Stimulated activated CD8-positive, alpha-beta memory T cell treated with anti-CD3 and anti-CD28 coated beads, Interleukin-7, amount 100 ng/mL, for 4 hours (primary cell): ENCODE data around the gene GIMAP8.
"Not testable (repeated sequence)": the region's sequence is repeated elsewhere in the genome, so short reads cannot be mapped to it uniquely, and the experiment has no call there.

Experiments
- DNase-seq, 2 donors: peaks; one replicate each; pipeline ENCODE4 v3.0.0-alpha.2; 2020; ENCODE audit warnings: low read depth in 2 of 2

The GIMAP8 gene

DNA sequence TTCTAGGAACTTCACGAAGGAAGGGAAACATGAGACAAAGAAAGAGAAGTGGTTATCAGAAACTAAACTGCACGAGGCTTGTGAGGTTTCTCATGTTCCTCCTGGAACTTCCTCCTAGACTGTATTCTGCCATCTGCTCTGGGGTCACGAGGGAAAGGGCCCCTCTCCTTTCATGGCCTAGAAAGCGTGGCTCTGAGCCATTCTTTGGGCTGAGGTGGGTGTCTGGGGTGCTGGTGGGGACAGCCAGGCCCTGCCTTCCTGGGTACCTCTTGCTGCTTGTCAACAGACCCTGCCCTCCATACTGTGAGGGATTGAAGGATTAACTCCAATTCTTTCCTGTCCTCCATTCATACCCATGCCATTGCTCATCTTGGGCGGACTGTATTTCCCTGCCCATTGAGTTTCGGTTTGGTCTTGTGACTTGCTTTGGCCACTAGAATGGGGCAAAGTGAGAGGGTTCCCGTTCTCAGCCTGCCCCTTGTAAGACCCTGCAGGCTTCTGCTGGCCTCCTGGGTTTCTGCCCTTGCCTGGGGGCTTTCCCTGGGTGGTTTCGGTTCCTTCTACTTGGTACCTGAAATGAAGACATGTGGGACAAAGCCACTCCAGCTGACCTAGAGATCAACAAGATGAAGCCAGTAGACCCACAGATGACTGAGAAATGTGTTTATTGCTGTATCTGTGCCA is 14.9 kb upstream of the GIMAP8 start:
- no peak for DNase-seq

DNA sequence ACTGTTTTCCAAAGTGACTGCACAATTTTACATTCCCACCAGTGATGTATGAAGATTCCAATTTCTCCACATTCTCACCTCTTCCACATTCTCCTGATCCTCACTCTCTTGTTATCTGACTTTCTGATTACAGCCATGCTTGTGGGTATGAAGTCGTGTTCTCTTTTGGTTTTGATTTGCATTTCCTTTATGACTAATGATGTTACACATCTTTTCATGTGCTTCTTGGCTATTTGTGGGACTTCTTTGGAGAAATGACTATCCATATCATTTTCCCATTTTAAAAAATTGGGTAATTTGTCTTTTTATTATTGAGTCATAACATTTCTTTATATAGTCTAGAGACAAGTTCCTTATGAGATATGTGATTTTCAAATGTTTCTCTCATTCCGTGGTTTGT is 10.5 kb upstream of the GIMAP8 start:
- DNase-seq: no peak

DNA sequence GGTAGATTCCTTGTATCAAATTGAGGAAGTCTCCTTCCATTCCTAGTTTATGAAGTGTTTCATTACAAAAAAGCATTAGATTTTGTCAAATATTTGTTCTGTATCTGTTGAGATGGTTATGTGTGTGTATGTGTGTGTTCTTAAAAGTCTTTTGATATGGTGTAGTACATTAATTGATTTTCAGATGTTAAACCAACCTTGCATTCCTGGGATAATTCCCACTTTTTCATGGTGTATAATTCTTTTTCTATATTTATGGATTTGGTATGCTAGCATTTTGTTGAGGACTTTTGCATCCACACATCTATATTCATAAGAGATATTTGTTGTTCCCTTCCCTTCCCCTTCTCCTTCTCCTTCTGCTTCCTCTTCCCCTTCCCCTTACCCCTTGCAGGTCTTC is 8.9 kb upstream of the GIMAP8 start:
- no peak for DNase-seq

DNA sequence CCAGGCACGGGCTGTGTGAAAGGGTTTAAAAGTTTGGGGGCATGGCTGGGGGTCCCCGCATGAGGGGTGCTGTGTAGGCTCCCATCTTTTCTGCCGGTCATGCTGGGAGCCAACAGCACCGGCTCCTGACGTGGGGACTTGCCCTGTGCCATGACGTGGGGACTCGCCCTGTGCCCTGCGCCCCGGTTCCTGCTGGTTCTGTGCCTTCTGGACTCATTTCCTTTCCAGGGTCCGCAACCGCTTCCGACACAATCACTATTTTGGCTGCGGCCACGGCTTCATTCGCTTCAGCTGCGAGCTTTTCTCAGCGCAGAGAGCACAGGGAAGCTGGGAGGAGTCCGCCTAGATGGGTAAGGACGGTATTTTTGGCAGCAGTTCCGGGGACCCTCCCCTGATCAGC is 7.6 kb upstream of the GIMAP8 start:
- no peak for DNase-seq

DNA sequence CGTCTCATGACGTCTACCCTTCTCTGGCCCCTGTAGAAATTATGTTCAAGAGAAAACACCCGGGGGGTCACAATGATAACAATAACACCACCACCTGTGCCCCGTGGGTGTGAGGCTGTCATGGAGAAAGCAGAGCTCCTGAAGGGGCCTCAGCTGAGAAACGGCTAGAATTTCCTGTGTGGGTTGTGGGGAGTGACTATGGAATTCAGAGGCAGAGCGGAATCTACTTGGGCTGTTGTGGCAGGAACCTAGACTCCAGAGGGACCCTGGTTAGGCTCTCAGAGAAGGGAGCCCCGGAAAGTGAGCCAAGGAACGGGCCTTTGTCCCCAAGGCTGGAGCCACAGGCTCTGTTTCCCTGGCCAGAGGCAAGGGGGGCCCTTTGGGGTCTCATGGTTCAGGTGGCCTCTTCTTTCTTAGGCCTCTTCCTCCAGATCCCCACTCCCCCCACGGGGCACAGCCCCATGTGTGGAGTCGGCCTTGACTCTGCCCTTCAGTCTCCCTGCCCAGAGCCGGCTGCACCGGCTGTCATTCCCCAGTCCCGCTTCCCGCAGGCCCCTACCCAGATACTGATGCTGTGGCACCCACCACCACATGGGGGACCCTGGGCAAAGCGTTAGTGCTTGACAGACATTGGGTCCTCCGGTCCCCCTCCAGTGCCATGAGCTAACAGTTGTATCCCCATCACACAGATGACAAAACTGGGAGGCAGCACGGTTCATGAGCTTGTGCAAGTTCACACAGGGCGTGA is 6.5 kb upstream of the GIMAP8 start:
- DNase-seq: no peak

DNA sequence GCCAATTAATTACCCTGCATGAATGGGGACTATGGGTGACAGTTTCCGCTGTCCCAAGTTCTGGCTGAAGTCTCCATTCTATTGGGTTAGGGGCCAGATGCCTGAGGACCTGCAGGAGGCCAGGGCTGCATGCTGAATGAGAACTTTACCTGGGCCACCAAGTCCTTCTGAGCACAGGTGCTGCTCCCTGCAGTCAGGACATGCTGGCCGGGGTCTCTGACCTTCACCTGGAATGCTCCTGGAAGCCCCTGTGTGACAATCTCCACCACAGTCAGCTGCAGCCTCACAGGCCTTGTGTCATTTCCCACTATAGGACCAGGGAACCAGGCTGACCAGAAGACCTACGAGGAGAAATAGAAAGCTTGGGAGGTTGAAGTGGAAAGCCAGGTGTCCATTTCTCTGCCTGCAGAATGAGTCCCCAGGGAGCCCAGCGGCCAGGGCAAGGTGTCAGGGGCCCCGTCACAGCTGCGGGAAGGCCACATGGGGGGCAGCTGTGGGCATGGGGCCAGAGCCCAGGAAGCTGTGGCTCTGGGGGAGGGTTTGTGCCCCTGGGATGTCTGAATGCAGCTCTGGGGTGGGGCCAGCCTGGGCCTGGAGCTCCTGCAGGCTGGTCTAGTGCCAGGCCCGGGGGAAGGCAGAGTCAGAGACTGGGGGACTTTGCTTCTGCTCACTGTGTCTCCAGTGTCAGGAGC is 5.6 kb upstream of the GIMAP8 start:
- no peak for DNase-seq

DNA sequence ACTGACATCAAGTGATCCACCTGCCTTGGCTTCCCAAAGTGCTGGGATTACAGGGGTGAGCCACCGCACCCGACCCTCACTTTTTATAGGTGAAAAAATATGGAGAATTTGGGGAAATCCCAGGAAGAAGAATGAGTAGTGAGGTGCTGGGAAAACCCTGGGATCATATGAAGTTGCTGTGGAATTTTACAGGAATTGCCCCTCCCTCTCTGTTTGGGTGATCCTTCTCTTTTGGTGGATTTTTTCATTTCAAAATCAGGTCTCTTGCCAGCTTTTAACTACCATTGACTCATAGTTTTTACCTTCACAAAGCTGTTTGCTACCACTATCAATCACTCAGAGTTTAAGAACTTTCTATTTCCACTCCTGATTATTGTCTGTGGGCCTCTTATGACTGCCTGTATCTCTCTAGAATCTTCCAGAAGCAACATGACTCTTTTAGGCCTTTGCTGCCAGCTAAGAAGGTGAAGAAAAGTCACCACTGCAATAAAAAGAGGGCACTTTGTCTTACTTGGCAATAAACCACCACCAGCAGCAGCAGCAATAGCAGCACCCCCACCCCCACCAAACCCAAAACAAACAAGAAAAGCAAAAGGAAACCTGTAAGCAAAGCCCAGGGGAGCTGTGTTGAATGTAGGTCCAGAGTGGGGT is 4.0 kb upstream of the GIMAP8 start:
- DNase-seq: no peak

DNA sequence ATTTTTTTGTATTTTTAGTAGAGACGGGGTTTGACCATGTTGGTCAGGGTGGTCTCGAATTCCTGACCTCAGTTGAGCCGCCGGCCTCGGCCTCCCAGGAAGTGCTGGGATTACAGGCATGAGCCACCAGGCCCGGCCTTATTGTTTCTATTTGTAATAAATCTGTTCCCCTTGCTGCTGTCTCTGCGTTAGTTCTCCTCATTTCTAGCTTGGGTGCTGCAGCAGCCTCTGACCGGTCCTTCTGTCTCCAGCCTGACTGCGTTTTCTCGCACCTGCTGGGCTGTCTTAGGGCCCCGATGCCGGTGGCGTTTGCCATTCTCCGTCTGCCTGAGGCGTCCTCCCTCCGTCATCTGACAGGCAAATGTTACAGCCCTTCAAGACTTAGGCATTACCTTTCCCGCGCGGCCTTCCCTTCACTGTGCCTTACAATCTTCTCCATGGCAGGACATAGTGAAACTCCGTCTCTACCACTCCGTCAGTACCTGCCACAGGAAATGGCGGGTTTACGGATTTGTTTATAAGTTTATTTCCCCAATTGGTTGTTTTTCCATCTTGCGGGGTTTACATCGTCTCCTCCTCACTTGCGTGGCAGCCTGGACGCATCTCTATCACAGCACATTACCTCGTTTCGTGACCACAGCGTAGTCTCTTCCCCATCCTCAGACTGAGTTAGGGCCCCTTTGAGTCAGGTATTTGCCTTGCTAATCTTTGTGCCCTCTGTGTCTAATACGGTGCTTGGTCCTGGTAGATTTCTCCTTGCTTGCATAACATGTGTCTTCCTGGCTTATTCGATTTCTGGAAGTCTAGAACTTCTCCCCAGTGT is 2.3 kb upstream of the GIMAP8 start:
- no peak for DNase-seq

DNA sequence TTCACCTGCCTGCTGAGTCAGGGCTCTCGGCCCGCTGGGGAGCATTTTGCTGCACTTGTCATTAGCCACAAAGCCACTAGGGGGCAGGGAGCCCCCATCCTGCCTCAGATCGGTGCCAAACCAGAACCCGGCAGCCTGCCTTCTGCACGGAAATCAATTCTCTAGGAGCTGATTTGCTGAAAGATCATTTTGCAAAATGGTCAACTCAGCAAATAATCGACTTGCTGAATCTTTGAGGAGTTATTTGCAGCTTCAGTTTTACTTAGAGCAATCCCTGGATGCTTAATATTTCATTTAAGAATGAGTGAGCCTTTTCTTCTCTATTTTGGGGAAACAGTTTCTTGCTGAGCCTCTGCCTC is 1.7 kb upstream of the GIMAP8 start:
- peak; percentile 76 to 82 for DNase-seq

DNA sequence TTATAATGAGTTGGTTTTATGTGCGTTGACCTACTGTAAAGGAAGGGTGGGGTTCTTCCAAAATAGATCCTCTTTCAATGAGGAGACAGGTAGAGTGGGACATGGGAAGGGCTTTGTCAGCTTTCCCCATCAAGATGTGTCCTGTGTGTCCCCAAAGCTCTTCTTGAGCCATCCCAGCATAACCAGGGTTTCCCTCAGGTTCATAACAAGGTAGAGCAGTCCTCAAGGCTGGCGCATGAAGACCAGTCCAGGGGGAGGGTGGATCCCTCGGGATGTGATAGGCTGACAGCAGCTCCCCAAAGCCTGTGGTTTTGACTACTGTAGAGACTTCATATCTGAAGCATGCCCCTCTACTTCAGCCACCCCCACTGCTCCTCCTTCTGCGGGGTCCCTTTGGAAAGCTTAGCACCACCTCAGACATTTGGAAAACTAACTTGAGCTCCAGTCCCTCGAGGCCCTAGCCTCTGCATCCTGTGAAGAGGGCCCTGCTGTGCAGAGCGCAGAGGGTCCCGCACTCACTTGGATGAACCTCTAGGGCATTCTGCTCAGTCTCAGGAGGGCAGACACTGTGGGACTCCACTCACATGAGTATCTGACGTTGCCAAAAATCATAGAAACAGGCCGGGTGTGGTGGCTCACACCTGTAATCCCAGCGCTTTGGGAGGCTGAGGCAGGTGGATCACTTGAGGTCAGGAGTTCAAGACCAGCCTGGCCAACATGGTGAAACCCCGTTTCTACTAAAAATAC is 1.1 kb upstream of the GIMAP8 start:
- DNase-seq: no peak

DNA sequence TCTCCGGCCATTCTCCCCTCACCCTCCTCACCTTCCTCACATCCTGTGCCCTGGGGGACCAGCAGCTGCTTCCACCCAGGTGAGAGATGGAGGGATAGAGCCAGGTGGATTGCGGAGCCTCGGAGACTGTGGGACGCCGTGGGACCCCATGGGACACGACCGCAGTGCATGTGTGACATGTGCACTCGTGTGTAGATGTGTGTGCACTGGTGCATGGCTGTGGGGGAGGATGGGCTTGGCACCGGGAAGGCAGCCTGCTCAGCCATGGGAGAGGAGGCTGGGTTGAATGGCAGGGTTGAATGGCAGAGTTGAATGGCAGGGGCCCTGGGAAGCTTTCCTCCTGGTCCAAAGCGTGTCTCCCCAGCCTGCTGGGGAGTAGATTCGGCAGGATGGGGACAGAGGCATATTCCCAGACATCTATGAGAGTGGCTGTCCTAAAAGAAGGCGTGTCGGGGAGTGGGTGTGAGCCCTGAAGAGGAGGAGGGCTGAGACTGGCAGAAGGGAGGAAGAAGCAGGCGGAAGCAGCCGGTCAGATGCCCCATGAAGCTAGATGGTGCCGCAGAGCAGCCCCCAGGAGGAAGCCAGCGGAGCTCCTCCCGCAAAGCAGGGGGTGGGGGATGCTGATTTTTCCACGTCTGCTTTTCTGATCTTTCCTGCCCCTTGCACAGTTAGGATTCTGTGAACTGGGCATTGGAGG is 815 bp downstream of the GIMAP8 start:
- DNase-seq: peak; percentile 49 to 60

DNA sequence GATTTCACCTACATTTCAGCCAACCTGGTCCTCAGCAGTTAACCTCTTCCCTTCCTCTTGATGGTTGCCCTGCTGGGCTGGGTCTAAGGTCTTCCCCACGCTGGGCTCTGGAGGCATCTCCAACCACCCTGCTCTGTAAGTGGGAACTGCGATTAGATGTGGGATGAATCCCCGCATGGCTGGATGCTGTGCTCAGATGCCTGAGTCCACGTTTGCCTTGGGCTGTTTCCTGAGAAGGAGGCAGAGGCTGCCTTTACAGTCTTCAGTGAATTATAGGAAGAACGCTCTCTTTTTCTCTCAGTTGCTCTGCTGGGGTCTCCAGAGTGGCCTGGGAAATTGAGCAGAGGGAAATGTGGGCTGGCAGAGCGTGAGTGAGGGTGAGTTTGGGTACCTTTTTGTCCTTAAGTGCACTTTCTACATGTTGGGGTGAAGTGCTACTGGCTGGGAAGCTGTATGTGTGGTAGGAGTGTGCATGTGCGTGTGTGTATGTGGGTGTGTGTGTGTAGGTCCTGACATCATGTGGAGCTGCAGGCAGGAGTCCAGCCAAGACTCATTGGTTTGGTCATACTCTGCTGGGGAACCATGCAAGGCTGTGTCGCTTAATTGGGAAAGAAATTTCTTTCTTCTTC is 1.5 kb downstream of the GIMAP8 start:
- DNase-seq: peak in 1 of 2 donors; percentile 28

DNA sequence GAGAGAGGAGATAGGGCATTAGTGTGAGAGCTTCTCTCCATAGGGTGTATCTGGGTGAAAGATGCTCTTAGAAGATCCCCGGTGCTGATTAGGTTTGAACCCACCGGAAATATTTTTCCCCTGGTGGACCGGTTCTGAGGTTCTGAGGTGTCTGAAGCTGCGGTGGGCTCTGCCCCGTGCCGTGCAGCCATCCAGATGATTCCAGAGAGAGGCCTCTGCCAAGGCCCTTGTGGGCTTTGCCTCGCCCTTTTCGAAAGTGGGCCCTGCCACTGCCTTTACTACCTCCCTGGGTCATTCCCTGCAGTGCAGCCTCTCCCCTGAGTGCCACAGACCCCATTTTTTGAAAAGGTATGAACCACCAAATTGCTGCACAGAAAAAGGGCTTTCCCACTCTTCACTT is 2.8 kb downstream of the GIMAP8 start:
- DNase-seq: no peak

DNA sequence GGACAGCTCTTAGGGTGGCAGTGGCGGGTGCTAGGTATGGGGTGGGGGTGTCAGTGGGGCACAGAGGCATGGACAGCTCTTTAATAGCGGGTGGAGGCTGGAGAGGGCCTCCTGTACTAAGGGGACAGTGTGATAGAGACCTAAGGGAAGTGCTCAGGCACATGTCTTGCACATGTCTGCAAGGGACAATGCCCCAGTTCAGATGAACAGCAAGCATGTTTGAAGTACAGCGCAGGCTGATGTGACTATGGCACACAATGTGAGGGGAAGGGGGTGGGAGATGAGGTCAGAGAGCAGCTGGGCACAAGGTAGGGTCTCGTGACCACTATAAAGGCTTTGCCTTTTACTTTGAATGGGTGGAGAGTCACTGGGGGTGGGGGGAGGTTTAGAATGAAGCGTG is 3.5 kb downstream of the GIMAP8 start:
- no peak for DNase-seq

DNA sequence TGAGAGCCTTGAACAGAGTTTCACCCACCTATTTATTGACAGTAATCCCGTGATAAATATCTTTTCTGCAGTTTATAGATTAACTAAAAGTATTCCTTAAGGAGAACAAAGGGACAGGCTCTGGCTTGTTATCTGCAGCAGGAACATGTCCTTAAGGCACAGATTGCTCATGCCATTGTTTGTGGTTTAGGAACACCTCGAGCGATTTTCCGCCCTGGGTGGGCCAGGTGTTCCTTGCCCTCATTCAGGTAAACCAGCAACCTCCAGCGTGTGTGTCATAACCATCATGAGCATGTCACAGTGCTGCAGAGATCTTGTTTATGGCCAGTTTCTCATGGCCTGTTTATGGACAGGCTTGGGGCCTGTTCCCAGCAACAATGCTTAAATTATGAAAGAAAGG is 6.6 kb downstream of the GIMAP8 start:
- not testable (repeated sequence) for DNase-seq

DNA sequence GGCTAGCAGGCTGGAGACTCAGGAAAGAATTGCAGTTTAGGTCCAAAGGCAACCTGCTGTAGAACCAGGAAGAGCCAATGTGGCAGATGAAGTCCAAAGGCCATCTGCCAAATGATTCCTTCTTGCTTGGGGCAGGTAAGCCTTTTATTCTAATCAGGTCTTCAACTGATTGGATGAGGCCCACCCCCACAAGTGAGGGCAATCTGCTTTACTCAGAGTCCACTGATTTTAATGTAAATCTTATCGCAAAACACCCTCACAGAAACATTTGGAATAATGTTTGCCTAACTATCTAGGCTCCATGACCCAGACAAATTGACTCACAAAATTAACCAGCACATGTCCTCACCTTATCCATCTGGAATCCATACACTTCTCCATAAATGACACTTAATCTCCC is 7.8 kb downstream of the GIMAP8 start:
- no peak for DNase-seq

DNA sequence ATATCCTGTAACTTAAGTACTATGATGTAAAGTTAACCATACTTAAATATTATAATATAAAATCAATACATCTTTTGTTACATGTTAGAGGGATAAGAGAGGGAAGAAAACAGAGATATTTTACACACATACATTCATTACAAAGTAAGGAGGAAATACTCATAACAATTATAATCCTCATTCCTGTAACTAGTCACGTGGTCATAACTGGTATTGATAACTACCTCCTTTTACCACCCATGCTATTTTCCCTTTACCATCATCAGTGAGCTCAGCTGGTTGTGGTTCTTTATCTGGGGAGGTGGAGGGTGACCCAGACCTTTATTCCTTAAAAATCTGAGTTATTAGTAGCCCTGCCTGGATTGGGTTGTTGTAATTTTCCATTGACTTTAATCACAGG is 8.3 kb downstream of the GIMAP8 start:
- DNase-seq: no peak

DNA sequence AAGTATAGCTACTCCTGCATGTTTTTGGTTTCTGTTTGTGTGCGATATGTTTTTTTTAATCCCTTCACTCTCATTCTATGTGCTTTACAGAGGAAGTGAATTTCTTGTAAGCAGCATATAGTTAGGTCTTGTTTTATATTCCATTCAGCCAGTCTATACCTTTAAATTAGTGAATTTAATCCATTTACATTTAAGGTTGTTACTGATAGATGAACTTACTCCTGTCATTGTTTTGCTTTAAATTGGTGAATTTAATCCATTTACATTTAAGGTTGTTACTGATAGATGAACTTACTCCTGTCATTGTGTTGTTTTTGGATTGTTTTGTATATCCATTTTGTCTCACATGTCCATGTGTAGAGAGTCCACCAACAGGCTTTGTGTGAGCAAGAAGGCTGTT is 11.1 kb downstream of the GIMAP8 start:
- no peak for DNase-seq

DNA sequence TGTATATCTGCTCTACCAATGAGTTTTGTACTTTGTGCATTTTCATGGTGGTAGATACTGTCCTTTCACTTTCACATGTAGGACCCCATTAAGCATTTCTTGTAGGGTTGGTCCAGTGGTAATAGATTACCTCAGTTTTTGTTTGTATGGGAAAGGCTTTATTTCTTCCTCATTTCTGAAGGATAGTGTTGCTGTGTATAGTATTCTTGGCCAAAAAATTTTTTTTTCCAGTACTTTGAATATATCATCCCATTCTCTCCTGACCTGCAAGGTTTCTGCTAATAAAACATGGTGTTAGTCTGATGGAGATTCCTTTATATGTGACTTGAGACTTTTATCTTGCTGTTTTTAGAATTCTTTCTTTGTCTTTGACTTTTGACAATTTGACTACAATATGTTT is 12.0 kb downstream of the GIMAP8 start:
- DNase-seq: no peak

DNA sequence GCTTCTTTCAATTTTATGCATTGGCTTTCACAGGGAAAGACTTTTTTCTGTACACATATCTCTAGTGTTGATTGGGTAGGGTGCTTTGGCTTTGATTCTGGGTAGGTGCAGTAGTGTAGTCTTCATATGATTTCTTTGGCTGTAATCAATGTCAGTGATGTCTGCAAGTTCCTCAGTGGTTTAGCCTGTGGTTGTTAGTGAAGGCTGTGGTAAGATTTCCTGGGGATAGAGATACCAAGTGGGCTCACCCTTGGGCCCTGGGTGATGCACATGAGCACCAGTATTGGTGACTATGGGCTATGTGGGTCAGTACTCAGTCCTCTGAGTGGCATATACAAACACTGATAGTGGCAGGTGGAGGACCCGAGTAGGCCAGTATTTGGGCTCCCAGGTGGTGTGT is 13.0 kb downstream of the GIMAP8 start:
- DNase-seq: no peak
